GM21528 (cell line): Measurements from ENCODE around the gene TJP3.

ENCODE experiments used
- ATAC-seq: cut with Tn5 transposase; IDR thresholded peaks from one replicate; pipeline ENCODE4 v1.9.1; 2021; ENCODE audit warnings: mild to moderate bottlenecking, moderate library complexity; ENCODE audit not compliant: unreplicated experiment, low FRiP score

TJP3 gene

GRCh38 chr19:3670796-3671679 lies 37.1 kb upstream of the TJP3 start:
- ATAC-seq = no peak

- ATAC-seq = no peak
Observed at GRCh38 chr19:3671680-3672574, 36.3 kb upstream of the TJP3 start.

GRCh38 chr19:3672575-3672948 lies 35.6 kb upstream of the TJP3 start:
- no peak for ATAC-seq

- no peak for ATAC-seq
Observed at GRCh38 chr19:3672993-3673392, 35.2 kb upstream of the TJP3 start.

- no peak for ATAC-seq
Observed at GRCh38 chr19:3673506-3674439, 34.4 kb upstream of the TJP3 start.

- ATAC-seq = no peak
Observed at GRCh38 chr19:3674784-3675543, 33.2 kb upstream of the TJP3 start.

- no peak for ATAC-seq
Observed at GRCh38 chr19:3678188-3678587, 30.0 kb upstream of the TJP3 start.

GRCh38 chr19:3679138-3679537 lies 29.0 kb upstream of the TJP3 start:
- no peak for ATAC-seq

GRCh38 chr19:3679581-3679980 lies 28.6 kb upstream of the TJP3 start:
- ATAC-seq = no peak

GRCh38 chr19:3680939-3681338 lies 27.2 kb upstream of the TJP3 start:
- ATAC-seq = no peak

- no peak for ATAC-seq
Observed at GRCh38 chr19:3682286-3682685, 25.9 kb upstream of the TJP3 start.

GRCh38 chr19:3682741-3683404 lies 25.3 kb upstream of the TJP3 start:
- no peak for ATAC-seq

GRCh38 chr19:3683405-3684053 lies 24.7 kb upstream of the TJP3 start:
- ATAC-seq = no peak

- ATAC-seq = no peak
Observed at GRCh38 chr19:3684054-3684816, 23.9 kb upstream of the TJP3 start.

- no peak for ATAC-seq
Observed at GRCh38 chr19:3684817-3685410, 23.3 kb upstream of the TJP3 start.

GRCh38 chr19:3687393-3687773 lies 20.8 kb upstream of the TJP3 start:
- ATAC-seq = no peak
